Endodermal cell (in vitro differentiated cells): Measurements from ENCODE around the gene AKTIP. TPM values are rescaled to one million over a fixed set of nuclear protein-coding genes. Genes with fewer than 3 reads are reported as not detected.
A peak's percentile ranks its signal among the peaks of the same experiment; 100 is the strongest.

Experiments used
- DNase-seq: peaks from one replicate; pipeline ENCODE4 v3.0.0-alpha.2; 2017
- H3K27ac ChIP-seq: 2 replicates; pipeline ENCODE4 v1.5.1; 2013; ENCODE audit warnings: mild to moderate bottlenecking, low read depth, low read length, moderate library complexity
- H3K27me3 ChIP-seq: 2 replicates; pipeline ENCODE4 v1.6.1; 2013; ENCODE audit warnings: mild to moderate bottlenecking, low read length, moderate library complexity; ENCODE audit not compliant: insufficient read depth, control insufficient read depth, poor library complexity, severe bottlenecking
- H3K36me3 ChIP-seq: 2 replicates; pipeline ENCODE4 v1.7.0; 2013; ENCODE audit warnings: mild to moderate bottlenecking, low read length, moderate library complexity; ENCODE audit not compliant: control insufficient read depth, insufficient read depth
- H3K4me1 ChIP-seq: one replicate; pipeline ENCODE4 v1.7.0; 2013; ENCODE audit warnings: low read length; ENCODE audit not compliant: control insufficient read depth, insufficient read depth
- H3K4me3 ChIP-seq: 2 replicates; pipeline ENCODE4 v1.5.1; 2013; ENCODE audit warnings: mild to moderate bottlenecking, low read length, moderate library complexity
- H3K9ac ChIP-seq: 2 replicates; pipeline ENCODE4 v1.6.1; 2013; ENCODE audit warnings: mild to moderate bottlenecking, low read length, moderate library complexity; ENCODE audit not compliant: poor library complexity, severe bottlenecking; ENCODE audit errors: extremely low read depth
- H3K9me3 ChIP-seq: 2 replicates; pipeline ENCODE4 v1.6.1; 2013; ENCODE audit warnings: mild to moderate bottlenecking, low read length, moderate library complexity; ENCODE audit not compliant: control insufficient read depth
- H3K27ac Mint-ChIP-seq: 2 replicates; pipeline ENCODE4 v1.8.0; 2020; ENCODE audit warnings: mixed read lengths
- H3K27me3 Mint-ChIP-seq: 2 replicates; pipeline ENCODE4 v1.8.0; 2021; ENCODE audit warnings: mild to moderate bottlenecking, mixed read lengths; ENCODE audit not compliant: insufficient read depth
- H3K36me3 Mint-ChIP-seq: 2 replicates; pipeline ENCODE4 v1.8.0; 2020; ENCODE audit warnings: low read depth, mixed read lengths
- H3K4me1 Mint-ChIP-seq: 2 replicates; pipeline ENCODE4 v1.8.0; 2020; ENCODE audit warnings: mixed read lengths
- H3K4me3 Mint-ChIP-seq: 2 replicates; pipeline ENCODE4 v1.8.0; 2020; ENCODE audit warnings: mild to moderate bottlenecking, moderate library complexity, mixed read lengths
- H3K9me3 Mint-ChIP-seq: 2 replicates; pipeline ENCODE4 v1.8.0; 2020; ENCODE audit warnings: mild to moderate bottlenecking, mixed read lengths
- CTCF ChIP-seq: fragments of 200-600 bp; sonication (generic); conservative IDR thresholded peaks from 2 replicates; pipeline ENCODE4 v1.5.0; 2021; ENCODE audit warnings: antibody characterized with exemption, mild to moderate bottlenecking
- WGBS, 2 experiments: methylation state at CpG; one replicate each; pipeline versions ENCODE4 v1.1.5 to v1.1.7; 2013; ENCODE audit warnings: missing lambda C conversion rate in 2 of 2, mixed read lengths in 1 of 2; ENCODE audit not compliant: insufficient coverage in 1 of 2, insufficient read length in 1 of 2; 5-methylcytosine and 5-hydroxymethylcytosine counted together
- total RNA-seq, 2 donors: library from RNA; stranded (reverse); fragmentation: NEBNext Ultra II Directional in 1 of 2; extraction: Animal tissue kit (Norgen Biotek cat#: 25700) in 1 of 2; gene quantifications; 2 replicates in 1 of 2; 3 replicates in 1 of 2; pipeline ENCODE4 v1.2.1, GENCODE V29; 2021

The AKTIP gene
- total RNA-seq, 2 donors from 2014 or later: 18.3 to 21.3 TPM

GRCh38 chr16:53507464-53508179, 4.6 kb upstream of the AKTIP start:
- no peaks in the 10 kb centered on the region for H3K36me3 ChIP-seq
- no peak overlapping the region for H3K27ac ChIP-seq
- TF ChIP-seq CTCF: no peak
- DNase-seq: no peak
- H3K27me3 ChIP-seq: no peaks in the 10 kb centered on the region
- WGBS, 2 experiments: 95 to 99% methylated on average over 9 to 12 of the region's 12 CpGs
- Mint-ChIP-seq H3K36me3 (no peaks in the 10 kb centered on the region), H3K27me3 (no peaks in the 10 kb centered on the region), H3K4me3 (no peak overlapping the region), H3K9me3 (peaks cover 12% of the 10 kb centered on the region), H3K27ac (no peak overlapping the region), H3K4me1 (peaks cover 44% of the 10 kb centered on the region)
- H3K4me1 ChIP-seq: peaks cover 9% of the 10 kb centered on the region
- no peak overlapping the region for H3K4me3 ChIP-seq
- no peak overlapping the region for H3K9ac ChIP-seq
- H3K9me3 ChIP-seq: peaks cover 7% of the 10 kb centered on the region

GRCh38 chr16:53506254-53506653, 3.2 kb upstream of the AKTIP start:
- peaks cover 46% of the 10 kb centered on the region for H3K4me1 Mint-ChIP-seq
- H3K27me3 Mint-ChIP-seq: no peaks in the 10 kb centered on the region
- Histone ChIP-seq H3K4me3 (no peak overlapping the region), H3K9me3 (no peaks in the 10 kb centered on the region), H3K27me3 (no peaks in the 10 kb centered on the region), H3K4me1 (peaks cover 7% of the 10 kb centered on the region), H3K36me3 (no peaks in the 10 kb centered on the region), H3K27ac (no peak overlapping the region), H3K9ac (no peak overlapping the region)
- no peak overlapping the region for H3K4me3 Mint-ChIP-seq
- H3K9me3 Mint-ChIP-seq: peaks cover under 1% of the 10 kb centered on the region
- DNase-seq: no peak
- H3K27ac Mint-ChIP-seq: no peak overlapping the region
- H3K36me3 Mint-ChIP-seq: no peaks in the 10 kb centered on the region
- 100% methylated on average over 3 of the region's 3 CpGs; no CpG with 5 or more reads in 1 of the 2 experiments for WGBS, 2 experiments
- TF ChIP-seq CTCF: no peak

GRCh38 chr16:53504665-53505064, 1.7 kb upstream of the AKTIP start:
- peak overlapping the region; percentile 96 for H3K27ac Mint-ChIP-seq
- H3K27me3 Mint-ChIP-seq: no peaks in the 10 kb centered on the region
- Histone ChIP-seq H3K9me3 (no peaks in the 10 kb centered on the region), H3K36me3 (peaks cover 3% of the 10 kb centered on the region), H3K4me1 (peaks cover 11% of the 10 kb centered on the region), H3K9ac (no peak overlapping the region), H3K27me3 (no peaks in the 10 kb centered on the region), H3K27ac (no peak overlapping the region), H3K4me3 (peak overlapping the region; percentile 70)
- peaks cover 5% of the 10 kb centered on the region for H3K36me3 Mint-ChIP-seq
- H3K4me1 Mint-ChIP-seq: peaks cover 36% of the 10 kb centered on the region
- WGBS, 2 experiments: 88 to 89% methylated on average over 6 to 7 of the region's 7 CpGs
- peak overlapping the region; percentile 68 for H3K4me3 Mint-ChIP-seq
- TF ChIP-seq CTCF: no peak
- peak; percentile 51 for DNase-seq
- no peaks in the 10 kb centered on the region for H3K9me3 Mint-ChIP-seq
